B cell (primary cell): Measurements from ENCODE around the gene CAMTA1.

ENCODE experiments used
- EZH2 ChIP-seq: IDR thresholded peaks from 2 replicates; pipeline ENCODE4 v1.6.1; 2012; ENCODE audit warnings: borderline replicate concordance, low read depth, mild to moderate bottlenecking, moderate library complexity, low read length; ENCODE audit not compliant: insufficient read depth, poor library complexity, severe bottlenecking
- TF ChIP-seq, protein P1 (sequence below): fragments of 200-600 bp; IDR thresholded peaks from one replicate; pipeline ENCODE4 v1.8.0; 2022; ENCODE audit warnings: antibody characterized with exemption, mild to moderate bottlenecking

DNA sequence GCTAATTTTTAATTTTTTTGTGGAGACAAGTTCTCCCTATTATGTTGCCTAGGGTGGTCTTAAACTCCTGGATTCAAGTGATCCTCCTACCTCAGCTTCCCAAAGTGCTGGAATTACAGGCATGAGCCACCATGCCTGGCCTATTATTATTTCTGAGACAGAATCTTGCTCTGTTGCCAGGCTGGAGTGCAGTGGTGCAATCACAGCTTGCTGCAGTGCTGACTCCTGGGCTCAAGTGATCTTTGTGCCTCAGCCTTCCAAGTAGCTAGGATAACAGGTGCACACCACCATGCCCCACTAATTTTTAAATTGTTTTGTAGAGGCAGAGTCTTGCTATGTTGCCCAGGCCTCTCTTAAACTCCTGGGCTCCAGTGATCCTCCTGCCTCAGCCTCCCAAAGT is 196.3 kb downstream of the CAMTA1 start:
- TF ChIP-seq, protein P1, sequence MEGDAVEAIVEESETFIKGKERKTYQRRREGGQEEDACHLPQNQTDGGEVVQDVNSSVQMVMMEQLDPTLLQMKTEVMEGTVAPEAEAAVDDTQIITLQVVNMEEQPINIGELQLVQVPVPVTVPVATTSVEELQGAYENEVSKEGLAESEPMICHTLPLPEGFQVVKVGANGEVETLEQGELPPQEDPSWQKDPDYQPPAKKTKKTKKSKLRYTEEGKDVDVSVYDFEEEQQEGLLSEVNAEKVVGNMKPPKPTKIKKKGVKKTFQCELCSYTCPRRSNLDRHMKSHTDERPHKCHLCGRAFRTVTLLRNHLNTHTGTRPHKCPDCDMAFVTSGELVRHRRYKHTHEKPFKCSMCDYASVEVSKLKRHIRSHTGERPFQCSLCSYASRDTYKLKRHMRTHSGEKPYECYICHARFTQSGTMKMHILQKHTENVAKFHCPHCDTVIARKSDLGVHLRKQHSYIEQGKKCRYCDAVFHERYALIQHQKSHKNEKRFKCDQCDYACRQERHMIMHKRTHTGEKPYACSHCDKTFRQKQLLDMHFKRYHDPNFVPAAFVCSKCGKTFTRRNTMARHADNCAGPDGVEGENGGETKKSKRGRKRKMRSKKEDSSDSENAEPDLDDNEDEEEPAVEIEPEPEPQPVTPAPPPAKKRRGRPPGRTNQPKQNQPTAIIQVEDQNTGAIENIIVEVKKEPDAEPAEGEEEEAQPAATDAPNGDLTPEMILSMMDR = no peak
- no peak for TF ChIP-seq EZH2
